GM12891 (cell line): ENCODE results near the gene RABIF.

Experiments used
- POLR2A ChIP-seq: IDR thresholded peaks from 2 replicates; pipeline ENCODE4 v1.6.1; 2011; ENCODE audit warnings: low read depth, low read length, control low read depth
- POLR2AphosphoS5 ChIP-seq: IDR thresholded peaks from 2 replicates; pipeline ENCODE4 v1.6.1; 2011; ENCODE audit warnings: low read depth, low read length, control low read depth

- no peak for TF ChIP-seq POLR2A
- no peak for TF ChIP-seq POLR2AphosphoS5
Observed at GRCh38 chr1:202854787-202855186, 34.2 kb downstream of the RABIF start.
